ENCODE data around the gene DCLK1. TPM values are rescaled to one million over a fixed set of nuclear protein-coding genes. Genes with fewer than 3 reads are reported as not detected.

DCLK1 gene
- total RNA-seq, 1 donor from 2014 or later: 22.6 TPM

DNA sequence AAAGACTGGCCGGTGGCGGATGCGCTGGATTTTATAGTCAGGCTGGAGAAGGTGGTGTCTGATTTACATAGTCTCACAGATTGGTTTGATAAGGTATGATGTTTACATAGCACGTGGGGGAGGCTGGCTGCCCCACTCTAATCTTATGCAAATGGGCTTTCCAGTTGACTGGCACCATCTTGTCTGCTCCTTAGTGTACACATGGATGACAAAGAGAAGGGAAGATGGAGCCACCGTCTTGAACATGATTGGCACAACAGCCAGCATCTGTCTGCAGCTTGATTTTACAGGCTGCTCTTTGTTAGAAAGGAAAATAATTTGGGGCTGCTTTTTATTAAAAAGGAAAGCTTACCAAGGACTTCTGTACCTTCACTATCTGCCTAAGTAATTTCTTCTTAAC, 389.5 kb downstream of the DCLK1 start:
- Histone ChIP-seq H3K9me3 (no peaks in the 10 kb centered on the region), H3K4me1 (no peaks in the 10 kb centered on the region), H3K27me3 (no peaks in the 10 kb centered on the region), H3K4me3 (no peak overlapping the region), H3K27ac (no peak overlapping the region), H3K36me3 (no peaks in the 10 kb centered on the region)
- intact Hi-C loops (cut with DNase I): no loop called here
- DNase-seq (ENCODE audit: low spot score in 2 of 2): no peak
- TF ChIP-seq, protein P1, sequence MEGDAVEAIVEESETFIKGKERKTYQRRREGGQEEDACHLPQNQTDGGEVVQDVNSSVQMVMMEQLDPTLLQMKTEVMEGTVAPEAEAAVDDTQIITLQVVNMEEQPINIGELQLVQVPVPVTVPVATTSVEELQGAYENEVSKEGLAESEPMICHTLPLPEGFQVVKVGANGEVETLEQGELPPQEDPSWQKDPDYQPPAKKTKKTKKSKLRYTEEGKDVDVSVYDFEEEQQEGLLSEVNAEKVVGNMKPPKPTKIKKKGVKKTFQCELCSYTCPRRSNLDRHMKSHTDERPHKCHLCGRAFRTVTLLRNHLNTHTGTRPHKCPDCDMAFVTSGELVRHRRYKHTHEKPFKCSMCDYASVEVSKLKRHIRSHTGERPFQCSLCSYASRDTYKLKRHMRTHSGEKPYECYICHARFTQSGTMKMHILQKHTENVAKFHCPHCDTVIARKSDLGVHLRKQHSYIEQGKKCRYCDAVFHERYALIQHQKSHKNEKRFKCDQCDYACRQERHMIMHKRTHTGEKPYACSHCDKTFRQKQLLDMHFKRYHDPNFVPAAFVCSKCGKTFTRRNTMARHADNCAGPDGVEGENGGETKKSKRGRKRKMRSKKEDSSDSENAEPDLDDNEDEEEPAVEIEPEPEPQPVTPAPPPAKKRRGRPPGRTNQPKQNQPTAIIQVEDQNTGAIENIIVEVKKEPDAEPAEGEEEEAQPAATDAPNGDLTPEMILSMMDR (IDR thresholded peaks at IDR 0.05): no peak

- DNase-seq (ENCODE audit: low spot score in 2 of 2): no peak
- intact Hi-C loops (cut with DNase I): no loop called here
Observed at GRCh38 chr13:35736876-35737275, 394.3 kb downstream of the DCLK1 start.

DNA sequence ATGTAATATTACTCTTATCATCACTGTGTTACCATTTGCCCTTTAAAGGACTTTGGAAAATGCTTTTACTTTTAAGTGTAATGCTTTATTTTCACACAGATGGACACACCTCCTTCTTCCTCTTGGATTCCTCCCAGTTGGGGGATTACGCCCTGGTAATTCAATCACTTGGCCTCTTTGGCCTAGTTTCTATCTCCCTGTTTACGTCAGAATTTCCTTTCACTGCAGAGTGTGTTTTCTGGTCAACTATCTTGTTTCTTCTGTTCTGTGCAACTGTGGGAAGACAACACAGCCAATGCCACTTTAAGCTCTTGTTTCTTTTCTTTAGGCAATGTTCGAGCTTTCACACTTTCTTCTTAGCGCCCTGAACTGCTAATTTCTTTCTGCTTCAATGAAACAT, 397.4 kb downstream of the DCLK1 start:
- Histone ChIP-seq H3K4me3 (no peak overlapping the region), H3K36me3 (no peaks in the 10 kb centered on the region), H3K4me1 (no peaks in the 10 kb centered on the region), H3K9me3 (no peaks in the 10 kb centered on the region), H3K27me3 (no peaks in the 10 kb centered on the region), H3K27ac (no peak overlapping the region)
- intact Hi-C loops (cut with DNase I): no loop called here
- DNase-seq (ENCODE audit: low spot score in 2 of 2): no peak
- TF ChIP-seq, protein P1 (IDR thresholded peaks at IDR 0.05): no peak

More at GRCh38 chr13:35736876-35737275, 394.3 kb downstream of the DCLK1 start:
- no peaks in the 10 kb centered on the region for H3K27me3 ChIP-seq
- TF ChIP-seq, protein P1 (IDR thresholded peaks at IDR 0.05): no peak
- no peak overlapping the region for H3K27ac ChIP-seq
- H3K4me1 ChIP-seq: no peaks in the 10 kb centered on the region
- no peaks in the 10 kb centered on the region for H3K36me3 ChIP-seq
- H3K9me3 ChIP-seq: no peaks in the 10 kb centered on the region
- H3K4me3 ChIP-seq: no peak overlapping the region

GRCh38 chr13:35732565-35732964, 398.6 kb downstream of the DCLK1 start:
- TF ChIP-seq, protein P1 (IDR thresholded peaks at IDR 0.05): no peak
- intact Hi-C loops (cut with DNase I): no loop called here
- Histone ChIP-seq H3K9me3 (no peaks in the 10 kb centered on the region), H3K27ac (no peak overlapping the region), H3K4me1 (no peaks in the 10 kb centered on the region), H3K36me3 (no peaks in the 10 kb centered on the region), H3K4me3 (no peak overlapping the region), H3K27me3 (no peaks in the 10 kb centered on the region)
- no peak for DNase-seq (ENCODE audit: low spot score in 2 of 2)

- intact Hi-C loops (cut with DNase I): no loop called here
- Histone ChIP-seq H3K4me3 (no peak overlapping the region), H3K9me3 (no peaks in the 10 kb centered on the region), H3K4me1 (no peaks in the 10 kb centered on the region), H3K27me3 (no peaks in the 10 kb centered on the region), H3K27ac (no peak overlapping the region), H3K36me3 (no peaks in the 10 kb centered on the region)
- TF ChIP-seq, protein P1 (IDR thresholded peaks at IDR 0.05): no peak
- DNase-seq (ENCODE audit: low spot score in 2 of 2): no peak
Observed at GRCh38 chr13:35731471-35731870, 399.7 kb downstream of the DCLK1 start.

Measured in ascending aorta (tissue), 2 donors.